HG03558 (cell line): Measurements from ENCODE around the gene AXIN2.

ENCODE experiments used
- ATAC-seq: cut with Tn5 transposase; IDR thresholded peaks from one replicate; pipeline ENCODE4 v1.9.1; 2021; ENCODE audit warnings: moderate number of reproducible peaks; ENCODE audit not compliant: unreplicated experiment; ENCODE audit errors: extremely low read depth

AXIN2 gene

DNA sequence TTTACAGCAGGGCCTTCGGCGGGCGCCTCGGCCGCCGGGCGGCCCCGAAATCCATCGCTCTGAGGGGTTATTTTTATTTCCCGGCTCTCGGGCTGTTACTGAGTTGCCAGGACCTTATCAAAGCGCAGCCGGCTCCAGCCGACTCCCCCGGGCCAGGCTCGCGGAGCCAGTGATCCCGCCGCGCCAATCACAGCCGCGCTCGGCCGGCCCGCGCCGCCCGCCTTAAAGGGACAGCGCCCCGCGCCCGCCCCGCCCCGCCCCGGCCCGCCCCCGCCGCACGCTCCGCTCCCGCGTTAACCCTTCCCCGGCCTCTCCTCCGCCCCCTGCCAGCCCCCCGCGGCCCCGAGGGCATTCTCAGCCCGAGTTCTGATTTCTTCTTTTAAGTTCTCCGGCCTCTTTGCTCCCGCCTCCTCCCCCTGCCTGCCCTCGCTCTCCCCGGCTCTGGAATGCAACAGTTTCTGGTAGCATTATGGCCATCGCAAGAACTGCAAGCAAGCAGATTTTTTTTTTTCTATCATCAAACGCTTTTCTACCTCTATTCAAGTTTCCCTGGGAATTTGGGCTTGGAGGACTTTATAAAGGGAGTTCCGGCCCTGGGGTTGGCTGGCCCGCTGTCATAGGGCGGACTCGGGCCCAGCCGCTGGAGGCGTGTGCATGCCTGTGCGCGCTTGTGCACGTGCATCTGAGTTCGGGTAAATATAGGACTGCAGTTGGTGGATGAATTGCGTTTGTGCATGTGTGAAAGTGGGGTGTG, at the start of gene AXIN2:
Gene AXIN2 (minus strand): TSS at position 197 of the 754 bp plus-strand sequence. CDS start 3,028 bp downstream, outside the sequence.
- ATAC-seq, result peak; percentile 41

- no peak for ATAC-seq
Observed at GRCh38 chr17:65609749-65610148, 48.3 kb upstream of the AXIN2 start.

GRCh38 chr17:65609286-65609685, 47.8 kb upstream of the AXIN2 start:
- no peak for ATAC-seq

DNA sequence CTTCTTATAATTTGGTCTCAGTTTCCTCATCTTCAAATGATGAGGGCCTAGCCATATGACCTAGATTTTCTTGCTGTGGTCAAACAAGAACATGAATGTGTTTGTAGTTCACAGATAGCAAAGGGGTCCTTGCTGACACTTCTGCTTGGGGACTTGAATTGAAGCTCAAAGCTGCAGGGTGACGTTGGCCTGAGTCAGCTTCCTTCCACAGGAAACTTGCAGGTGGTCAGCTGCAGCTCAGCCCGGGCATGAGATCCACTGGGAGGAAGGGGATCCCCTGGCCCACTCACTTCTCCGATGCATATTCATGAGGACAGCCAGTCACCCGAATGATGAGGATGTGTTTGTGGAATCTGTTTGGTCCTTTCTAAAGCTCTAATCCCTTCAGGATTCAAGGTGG, 42.6 kb upstream of the AXIN2 start:
- no peak for ATAC-seq

DNA sequence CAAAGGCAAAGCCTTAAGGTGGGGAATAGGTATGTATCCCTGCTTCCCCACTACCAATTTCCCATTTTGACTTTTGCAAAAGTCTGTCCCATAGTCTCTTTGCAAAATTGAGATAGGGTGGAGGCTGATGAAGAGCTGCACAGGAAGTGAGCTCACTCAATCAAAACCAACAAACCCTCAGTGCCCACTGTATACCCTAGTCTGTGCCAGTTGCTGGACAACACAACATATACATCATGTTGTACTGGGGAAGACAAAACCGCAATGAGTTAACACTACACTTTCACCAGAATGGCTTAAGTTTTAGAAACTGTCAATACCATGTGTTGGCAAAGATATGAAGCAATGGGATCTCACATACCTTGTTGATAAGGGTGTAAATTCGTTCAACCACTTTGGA, 40.4 kb upstream of the AXIN2 start:
- no peak for ATAC-seq

DNA sequence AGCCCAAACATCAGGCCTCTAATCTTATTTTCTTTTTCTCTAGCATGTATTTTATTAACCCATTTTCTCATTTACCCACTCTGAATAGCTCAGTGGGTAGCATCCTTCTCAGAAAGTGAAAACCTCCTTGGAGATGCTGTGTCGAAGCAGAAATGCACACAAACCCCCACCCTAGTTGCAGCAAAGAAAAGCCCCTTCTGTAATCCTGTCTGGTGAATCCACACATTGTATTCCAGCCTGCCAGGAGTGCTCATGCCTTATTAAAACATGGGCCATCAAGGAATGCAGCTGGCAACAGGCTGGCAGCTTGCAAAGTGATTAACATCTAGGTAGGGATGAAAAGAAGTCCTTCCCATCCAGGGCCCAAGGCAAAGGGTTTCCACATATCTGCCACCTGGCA, 39.7 kb upstream of the AXIN2 start:
- no peak for ATAC-seq

DNA sequence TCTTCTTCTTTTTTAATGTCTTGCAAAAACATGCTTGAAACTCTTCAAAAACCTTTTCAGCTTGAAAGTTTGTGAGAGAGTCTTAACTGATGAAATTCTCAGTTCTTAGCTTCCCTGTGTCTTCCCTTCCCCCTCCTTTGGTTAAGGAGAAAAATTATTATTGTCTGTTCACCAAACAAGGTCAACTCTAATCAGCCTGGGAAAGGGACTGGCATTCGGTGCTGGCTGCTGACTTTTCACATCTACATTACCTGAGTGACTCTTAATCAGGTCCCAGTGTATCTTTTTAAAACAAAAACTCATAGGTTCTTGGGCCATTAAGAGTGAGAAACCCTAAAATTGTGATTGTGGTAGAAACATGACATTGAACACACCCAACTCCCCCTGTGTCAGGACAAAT, 39.1 kb upstream of the AXIN2 start:
- no peak for ATAC-seq

DNA sequence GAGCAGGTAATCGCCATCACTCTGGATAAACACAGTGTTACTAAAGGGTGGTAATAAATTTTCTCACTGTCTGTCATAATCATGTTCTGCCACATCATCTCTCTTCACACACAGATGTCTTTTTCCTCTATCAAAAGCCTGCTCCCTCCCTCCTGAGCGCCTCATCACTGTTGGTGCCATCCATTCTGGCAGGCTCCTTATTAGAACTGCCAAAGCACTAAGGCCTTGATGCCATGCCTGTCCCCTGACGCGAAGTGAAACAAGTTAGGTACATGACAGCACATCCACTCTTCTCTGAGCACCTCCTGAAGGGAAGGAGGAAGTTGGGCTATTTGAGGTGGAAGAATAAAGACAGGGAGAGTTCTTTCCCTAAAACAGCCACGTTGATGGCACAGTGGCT, 38.2 kb upstream of the AXIN2 start:
- ATAC-seq, result no peak

DNA sequence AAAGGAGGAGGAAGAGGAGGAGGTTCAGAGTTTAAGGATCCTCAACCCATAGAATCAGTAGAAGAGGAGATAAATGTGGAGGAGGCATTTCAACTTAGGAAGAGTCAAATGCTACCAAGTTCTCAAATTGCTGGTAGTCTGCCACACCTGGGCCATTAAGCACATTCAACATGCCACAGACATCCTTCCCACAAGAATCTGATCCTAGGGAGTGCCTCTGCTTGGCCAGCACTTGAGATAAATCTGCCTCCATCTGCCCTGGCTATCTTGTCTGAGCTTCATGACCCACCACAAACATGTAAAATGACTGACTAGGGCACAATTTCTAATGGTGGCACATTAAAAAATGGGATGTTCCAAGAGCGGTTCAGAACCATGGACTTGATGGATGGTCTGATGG, 37.3 kb upstream of the AXIN2 start:
- no peak for ATAC-seq

DNA sequence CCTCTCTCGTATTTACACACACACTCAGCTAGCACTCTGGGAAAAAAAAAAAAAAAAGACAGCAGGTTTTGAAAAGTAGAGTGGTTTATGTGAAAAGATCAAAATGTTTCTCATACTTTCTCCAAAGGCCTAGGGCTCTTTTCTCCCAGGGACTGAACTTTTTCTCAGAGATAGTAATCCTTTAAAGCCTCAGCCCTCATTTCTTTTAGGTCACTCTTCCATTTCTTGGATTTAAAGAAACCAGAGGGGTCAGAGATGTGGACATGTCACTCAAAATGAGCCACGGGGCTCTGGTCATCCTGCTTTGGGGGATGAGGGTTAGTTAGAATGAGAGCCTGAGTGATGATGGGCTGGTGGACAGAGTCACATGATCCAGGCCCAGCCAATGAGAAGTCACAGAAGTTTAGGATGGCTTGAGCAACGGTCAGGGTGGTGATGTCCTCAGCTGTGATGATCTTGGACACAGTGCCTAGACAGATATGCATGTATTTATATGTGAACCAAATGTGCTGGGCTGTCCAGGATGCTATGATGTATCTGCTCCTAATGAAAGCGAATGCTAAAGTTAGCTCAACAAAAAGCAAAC, 33.7 kb upstream of the AXIN2 start:
- ATAC-seq, result no peak

DNA sequence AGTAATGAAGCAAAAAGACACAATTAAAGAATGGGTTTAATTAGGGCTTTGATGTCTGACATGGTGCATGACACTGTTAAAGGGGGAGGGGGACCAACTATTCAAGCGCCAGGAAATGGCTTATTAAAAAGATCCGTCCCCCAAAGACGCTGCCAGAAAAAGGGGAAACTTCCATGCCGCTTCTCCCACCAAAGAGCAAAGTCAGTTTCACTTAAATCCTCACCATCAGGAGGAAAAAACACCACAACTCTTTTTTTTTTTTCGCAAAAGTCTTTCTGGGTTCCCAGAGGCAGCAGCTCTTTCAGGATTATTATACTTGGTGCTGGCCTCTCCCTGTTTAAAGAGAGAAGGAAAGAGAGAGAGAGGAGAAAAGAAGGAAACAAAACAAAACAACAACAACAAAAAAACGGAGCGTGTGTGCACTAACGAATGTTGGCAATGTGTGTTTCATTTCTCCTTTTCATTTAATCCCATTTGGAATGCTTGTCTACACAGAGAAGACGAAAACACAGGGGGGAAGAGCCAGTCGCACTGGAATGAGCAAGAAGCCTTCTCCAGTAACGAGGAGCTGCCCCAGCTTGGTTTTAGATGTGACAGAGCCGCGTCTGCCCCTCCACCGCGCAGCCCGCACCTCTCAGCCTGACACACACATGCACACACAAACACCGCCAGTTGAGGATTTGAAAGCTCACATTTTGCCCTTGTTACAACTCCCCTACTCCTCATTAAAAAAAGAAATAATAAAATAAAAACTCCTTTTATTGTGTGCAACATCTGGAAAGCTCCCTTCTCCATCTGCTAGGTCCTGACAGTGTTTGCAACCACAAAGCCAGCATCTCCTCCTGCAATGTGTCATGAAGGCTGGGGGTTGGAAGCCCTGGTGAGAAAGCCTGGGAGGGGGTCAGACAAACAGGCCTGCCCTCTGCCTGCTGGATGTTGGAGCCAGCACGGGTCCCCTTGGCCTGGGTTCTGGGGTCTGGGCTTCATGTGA, 32.7 kb upstream of the AXIN2 start:
- ATAC-seq, result no peak

DNA sequence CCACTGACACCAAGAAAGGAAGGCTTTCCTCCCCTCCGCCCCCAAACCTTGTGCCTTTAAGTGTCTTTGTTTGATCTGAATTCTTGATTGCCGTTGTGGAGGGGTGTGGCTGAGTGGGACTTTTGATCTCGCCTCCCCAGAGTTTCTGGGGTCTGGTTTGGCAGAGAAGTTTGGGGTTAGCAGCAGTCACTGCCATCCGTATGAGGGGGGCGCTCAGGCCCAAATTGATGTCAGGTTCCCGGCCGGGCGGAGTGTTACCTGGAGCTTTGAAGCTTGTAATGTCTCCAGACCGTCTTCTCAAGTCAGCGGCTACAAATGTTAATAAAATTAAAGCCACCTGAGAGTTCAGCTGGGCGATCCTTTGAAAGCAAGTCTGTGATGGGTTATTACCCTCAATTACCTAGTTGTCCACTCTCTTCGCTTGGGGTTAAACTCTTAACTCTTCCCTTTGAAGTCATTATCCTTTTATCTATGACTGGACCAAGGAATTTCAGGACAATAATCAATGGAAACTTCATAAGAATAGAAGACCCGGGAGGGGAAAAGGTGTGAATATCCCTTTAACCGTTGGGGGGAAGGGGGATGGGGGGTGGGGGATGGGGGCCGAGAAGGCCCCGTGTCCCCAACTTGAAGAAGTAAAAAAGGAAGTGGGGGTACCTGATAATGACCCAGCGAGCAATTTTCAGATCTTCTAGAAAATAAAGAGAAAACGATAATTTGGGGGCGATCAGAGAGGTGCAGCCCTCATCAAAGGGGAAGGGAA, 31.8 kb upstream of the AXIN2 start:
- ATAC-seq, result no peak

- no peak for ATAC-seq
Observed at GRCh38 chr17:65592125-65592965, 30.9 kb upstream of the AXIN2 start.

GRCh38 chr17:65589321-65589720, 27.9 kb upstream of the AXIN2 start:
- no peak for ATAC-seq

DNA sequence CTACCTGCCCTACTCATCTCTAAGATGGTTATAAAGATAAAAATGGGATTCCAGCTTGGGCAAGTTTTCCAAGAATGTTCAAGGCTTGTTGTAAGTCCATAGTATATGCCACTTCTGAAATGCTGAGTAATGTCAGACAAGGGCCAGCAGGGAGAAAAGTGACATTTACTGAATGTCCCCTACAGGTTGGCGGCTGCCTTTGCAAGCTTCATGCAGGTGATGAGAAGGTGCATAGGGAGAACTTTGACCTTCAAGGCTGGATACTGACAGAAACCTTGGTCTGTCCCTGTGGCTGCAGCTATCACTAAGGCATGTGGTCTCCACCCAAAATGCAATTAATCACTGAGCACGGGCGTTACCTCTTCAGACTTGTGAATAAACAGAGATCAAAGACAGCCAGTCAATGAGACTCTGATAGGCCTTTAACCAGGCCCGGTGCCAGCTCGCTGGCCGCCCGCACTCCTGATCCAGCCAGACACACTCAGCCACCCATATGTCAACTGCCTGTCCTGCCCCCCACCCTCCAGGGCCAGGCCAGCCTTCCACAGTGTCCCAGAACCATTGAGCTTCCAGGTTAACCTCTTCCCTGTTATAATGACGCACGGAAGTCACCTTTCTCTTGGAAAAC, 26.8 kb upstream of the AXIN2 start:
- ATAC-seq, result no peak

- ATAC-seq, result no peak
Observed at GRCh38 chr17:65587534-65588180, 26.2 kb upstream of the AXIN2 start.

DNA sequence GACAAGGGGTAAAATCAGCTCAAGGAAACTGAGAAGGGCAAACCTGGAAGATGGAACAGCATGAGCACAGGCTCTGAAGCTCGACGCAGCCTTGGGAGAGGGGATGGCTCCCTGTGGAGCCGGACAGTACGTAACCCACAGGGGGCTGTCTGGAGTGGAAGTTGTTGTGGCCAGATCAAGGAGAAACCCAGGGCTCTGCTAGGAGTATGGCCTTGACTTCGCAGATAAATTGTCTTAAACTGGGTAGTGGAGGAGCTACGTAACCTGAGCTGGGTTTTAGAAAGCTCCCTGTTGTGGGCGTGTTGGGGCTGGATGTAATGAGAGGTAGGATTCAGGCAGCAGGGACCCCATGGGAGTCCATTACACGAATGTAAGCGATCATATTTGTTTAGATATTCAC, 25.5 kb upstream of the AXIN2 start:
- ATAC-seq, result no peak
